Measurements from ENCODE around the gene NFIX. TPM values are rescaled to one million over a fixed set of nuclear protein-coding genes. Genes with fewer than 3 reads are reported as not detected.
"Not testable (repeated sequence)": the region's sequence is repeated elsewhere in the genome, so short reads cannot be mapped to it uniquely, and the experiment has no call there.

The NFIX gene
- total RNA-seq, 2 donors from 2014 or later = 0.31 to 0.89 TPM

DNA sequence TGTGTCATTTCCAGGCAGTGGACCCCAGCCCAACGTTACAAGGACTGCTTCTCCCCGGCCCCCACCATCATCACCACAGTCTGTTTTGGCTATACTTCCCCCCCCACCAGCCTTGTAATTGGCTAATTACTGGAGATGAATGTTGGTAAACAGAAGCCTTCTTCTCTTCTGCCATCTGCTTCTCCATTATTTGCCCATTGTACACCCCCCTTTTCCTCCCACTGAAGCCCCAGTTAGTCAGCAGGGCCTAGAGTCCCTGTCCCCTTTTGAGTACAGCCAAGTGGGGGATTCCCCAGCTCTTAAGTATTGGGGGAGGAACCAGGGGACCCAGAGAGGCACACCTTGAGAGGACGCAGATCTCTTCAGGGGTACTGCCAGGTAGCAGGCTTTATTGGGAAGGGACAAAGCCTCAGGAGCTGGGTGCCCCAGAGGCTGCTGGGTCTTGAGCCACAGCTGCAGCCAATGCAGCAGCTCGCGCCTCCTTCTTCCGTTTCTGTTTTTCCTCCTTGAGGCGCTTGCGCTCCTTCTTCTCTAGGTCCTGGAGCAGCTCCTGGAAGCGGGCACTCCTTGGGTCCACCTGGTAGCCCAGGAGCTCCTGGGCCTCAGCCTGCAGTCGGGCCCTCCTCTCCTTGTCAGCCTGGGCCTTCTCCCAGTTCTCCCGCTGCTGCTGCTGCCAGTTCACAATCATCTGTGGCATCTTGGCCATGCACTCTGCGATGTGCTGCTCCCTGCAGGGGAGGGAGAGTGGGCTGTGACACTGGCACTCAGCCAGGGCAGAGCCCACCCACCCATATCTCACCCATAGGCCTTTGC lies 41.3 kb upstream of the NFIX start:
- Mint-ChIP-seq H3K9me3 (no peaks in the 10 kb centered on the region), H3K4me1 (ENCODE audit: low read depth in 2 of 2) (peaks cover 30 to 35% of the 10 kb centered on the region in 2 donors), H3K36me3 (peaks cover 6% of the 10 kb centered on the region), H3K27ac (peak overlapping the region; percentile 74 to 89), H3K27me3 (no peaks in the 10 kb centered on the region), H3K4me3 (peak overlapping the region; percentile 82)
- no peak for ATAC-seq
- no peak for DNase-seq (ENCODE audit: low spot score)

DNA sequence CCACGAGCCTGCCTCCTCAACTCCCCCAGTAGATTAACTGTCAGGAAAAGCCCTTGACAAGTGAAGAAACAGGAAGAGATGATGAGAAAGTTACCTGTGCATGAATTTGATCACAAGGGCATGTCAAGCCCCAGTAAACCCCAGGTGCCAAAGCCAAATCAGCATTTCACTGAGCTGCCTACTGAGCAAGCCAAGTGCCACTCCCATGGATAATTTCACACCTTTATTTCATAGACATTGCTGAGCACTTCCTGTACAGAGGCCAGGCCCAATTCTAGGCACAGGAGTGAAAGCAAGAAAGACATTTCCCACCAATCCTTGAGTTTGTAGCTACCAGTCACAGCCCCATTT lies 40.7 kb upstream of the NFIX start:
- Mint-ChIP-seq H3K27ac (peak overlapping the region; percentile 74 to 89), H3K9me3 (no peaks in the 10 kb centered on the region), H3K4me1 (ENCODE audit: low read depth in 2 of 2) (peaks cover 30 to 35% of the 10 kb centered on the region in 2 donors), H3K36me3 (peaks cover 5% of the 10 kb centered on the region), H3K27me3 (no peaks in the 10 kb centered on the region), H3K4me3 (peak overlapping the region; percentile 82)
- no peak for DNase-seq (ENCODE audit: low spot score)
- no peak for ATAC-seq

DNA sequence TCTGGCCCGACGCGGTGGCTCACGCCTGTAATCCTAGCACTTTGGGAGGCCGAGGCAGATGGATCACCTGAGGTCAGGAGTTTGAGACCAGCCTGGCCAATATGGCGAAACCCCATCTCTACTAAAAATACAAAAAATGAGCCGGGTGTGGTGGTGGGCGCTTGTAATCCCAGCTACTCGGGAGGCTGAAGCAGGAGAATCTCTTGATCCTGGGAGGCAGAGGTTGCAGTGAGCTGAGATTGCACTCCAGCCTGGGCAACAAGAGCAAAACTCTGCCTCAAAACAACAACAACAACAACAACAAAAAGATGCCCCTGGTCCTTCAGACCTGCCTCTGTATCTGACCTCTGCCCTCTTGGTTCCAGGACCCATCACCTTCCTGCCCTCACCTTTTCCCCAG lies 39.7 kb upstream of the NFIX start:
- H3K9me3 Mint-ChIP-seq; H3K27me3 Mint-ChIP-seq; DNase-seq (ENCODE audit: low spot score); ATAC-seq; H3K36me3 Mint-ChIP-seq: not testable (repeated sequence)
- peak overlapping the region; percentile 74 to 89 for H3K27ac Mint-ChIP-seq
- H3K4me3 Mint-ChIP-seq = peak overlapping the region; percentile 82
- H3K4me1 Mint-ChIP-seq (ENCODE audit: low read depth in 2 of 2) = peaks cover 25 to 30% of the 10 kb centered on the region in 2 donors

DNA sequence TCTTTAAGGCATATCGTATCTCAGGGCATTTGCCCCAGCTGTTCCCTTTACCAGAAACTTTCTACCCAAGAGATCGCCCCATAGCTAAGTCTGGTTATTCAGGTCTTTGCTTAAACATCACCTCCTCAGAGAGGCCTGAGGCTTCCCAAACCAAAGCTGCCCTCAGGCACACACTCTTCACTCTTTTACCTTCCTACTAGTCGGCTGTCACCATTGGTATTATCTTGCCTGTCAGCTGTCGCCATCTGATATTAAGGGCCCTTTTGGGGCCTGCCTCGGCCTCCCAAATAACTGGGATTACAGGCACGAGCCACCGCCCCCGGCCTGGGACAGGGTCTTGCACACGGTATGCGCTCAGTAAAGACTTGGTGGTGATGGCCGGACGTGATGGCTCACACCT lies 39.3 kb upstream of the NFIX start:
- Mint-ChIP-seq H3K9me3 (no peaks in the 10 kb centered on the region), H3K27ac (peak overlapping the region; percentile 74 to 89), H3K4me1 (ENCODE audit: low read depth in 2 of 2) (peaks cover 25 to 30% of the 10 kb centered on the region in 2 donors), H3K27me3 (no peaks in the 10 kb centered on the region), H3K4me3 (peak overlapping the region; percentile 82), H3K36me3 (no peaks in the 10 kb centered on the region)
- no peak for DNase-seq (ENCODE audit: low spot score)
- no peak for ATAC-seq

DNA sequence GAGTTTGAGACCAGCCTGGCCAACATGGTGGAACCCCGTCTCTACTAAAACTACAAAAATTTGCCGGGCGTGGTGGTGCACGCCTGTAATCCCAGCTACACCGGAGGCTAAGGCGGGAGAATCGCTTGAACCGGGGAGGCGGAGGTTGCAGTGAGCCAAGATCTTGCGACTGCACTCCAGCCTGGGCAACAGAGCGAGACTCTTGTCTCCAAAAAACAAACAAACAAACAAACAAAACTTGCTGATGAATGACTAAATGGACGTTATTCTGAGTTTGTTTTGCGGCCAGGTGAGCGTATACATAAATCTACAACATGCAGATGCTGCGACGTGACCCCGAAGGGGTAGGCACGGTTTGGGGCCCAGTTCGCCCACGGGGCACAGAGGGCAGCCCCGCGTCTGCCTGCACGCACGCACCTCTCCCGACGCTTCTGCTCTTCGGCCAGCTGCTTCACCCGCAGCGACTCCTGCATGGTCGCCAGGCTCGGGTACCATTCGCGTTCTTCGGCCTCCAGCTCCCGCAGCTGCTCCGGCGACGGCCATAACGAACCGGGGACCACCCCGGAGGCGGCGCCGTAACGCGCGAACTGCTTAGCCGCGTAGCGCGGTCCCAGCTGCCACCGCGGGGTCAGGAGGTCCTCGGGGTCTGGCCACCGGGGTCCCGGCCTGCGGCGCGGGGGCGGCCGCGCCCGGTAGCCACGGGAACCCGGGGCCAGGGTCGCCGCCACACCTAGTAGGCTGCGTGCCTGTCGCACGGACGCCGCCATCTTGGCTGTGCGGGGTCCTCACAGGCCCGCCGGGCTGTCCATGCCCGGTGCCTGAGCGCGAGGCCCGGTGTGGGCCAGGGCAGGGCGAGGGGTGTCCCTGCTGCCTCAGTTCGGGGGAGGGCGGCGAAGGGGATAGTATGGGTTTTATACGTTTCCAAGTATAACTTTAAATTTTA lies 38.6 kb upstream of the NFIX start, which contains the start of gene GADD45GIP1:
Gene GADD45GIP1, minus strand, starts transcription at position 778 of the 943 bp plus-strand sequence. Its CDS starts 11 bp downstream, at position 767.
- H3K27me3 Mint-ChIP-seq = no peaks in the 10 kb centered on the region
- ATAC-seq (peak; percentile 97), DNase-seq (ENCODE audit: low spot score) (peak; percentile 88)
- H3K4me3 Mint-ChIP-seq = peak within 1 kb of the TSS; percentile 82
- H3K36me3 Mint-ChIP-seq = no peaks in the 10 kb centered on the region
- no peaks in the 10 kb centered on the region for H3K9me3 Mint-ChIP-seq
- H3K4me1 Mint-ChIP-seq (ENCODE audit: low read depth in 2 of 2) = peaks cover 24 to 30% of the 10 kb centered on the region in 2 donors
- H3K27ac Mint-ChIP-seq = peak within 1 kb of the TSS; percentile 79 to 89

DNA sequence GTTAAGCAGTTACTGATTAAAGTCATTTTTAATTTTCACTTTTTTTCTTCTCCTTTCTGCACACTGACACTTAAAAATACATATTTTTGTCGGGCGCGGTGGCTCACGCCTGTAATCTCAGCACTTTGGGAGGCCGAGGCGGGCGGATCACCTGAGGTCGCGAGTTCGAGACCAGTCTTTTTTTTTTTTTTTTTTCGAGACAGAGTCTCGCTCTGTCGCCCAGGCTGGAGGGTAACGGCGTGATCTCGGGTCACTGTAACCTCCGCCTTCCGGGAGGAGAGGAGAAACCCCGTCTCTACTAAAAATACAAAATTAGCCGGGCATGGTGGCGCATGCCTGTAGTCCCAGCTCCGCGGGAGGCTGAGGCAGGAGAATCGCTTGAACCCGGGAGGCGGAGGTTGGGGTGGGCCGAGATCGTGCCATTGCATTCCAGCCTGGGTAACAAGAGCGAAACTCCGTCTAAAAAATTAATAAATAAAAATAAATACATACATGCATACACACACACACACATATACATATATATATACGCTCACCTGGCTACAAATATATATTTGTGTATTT lies 37.8 kb upstream of the NFIX start:
- peak overlapping the region; percentile 79 to 89 for H3K27ac Mint-ChIP-seq

DNA sequence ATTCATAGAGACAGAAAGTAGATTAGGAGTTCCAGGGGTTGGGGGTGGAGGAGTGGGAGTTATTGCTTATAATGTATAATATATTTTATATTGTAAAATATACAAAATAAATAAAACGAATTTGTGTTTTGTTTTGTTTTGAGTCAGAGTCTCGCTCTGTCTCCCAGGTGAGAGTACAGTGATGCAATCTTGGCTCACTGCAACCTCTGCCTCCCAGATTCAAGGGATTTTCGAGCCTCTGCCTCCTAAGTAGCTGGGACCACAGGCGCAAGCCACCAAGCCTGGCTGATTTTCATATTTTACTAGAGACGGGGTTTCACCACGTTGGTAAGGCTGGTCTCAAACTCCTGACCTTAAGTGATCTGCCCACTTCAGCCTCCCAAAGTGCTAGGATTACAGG lies 35.8 kb upstream of the NFIX start:
- ATAC-seq = no peak
- H3K27ac Mint-ChIP-seq = no peak overlapping the region
- H3K27me3 Mint-ChIP-seq = peaks cover 0 to 7% of the 10 kb centered on the region in 2 donors
- DNase-seq (ENCODE audit: low spot score) = no peak
- H3K4me1 Mint-ChIP-seq (ENCODE audit: low read depth in 2 of 2) = peaks cover 16 to 21% of the 10 kb centered on the region in 2 donors
- H3K36me3 Mint-ChIP-seq = no peaks in the 10 kb centered on the region
- no peak overlapping the region for H3K4me3 Mint-ChIP-seq
- no peaks in the 10 kb centered on the region for H3K9me3 Mint-ChIP-seq

More for the DNA sequence above, 37.8 kb upstream of the NFIX start:
- not testable (repeated sequence) for H3K9me3 Mint-ChIP-seq; DNase-seq (ENCODE audit: low spot score); H3K27me3 Mint-ChIP-seq; H3K36me3 Mint-ChIP-seq
- Mint-ChIP-seq H3K4me3 (peak overlapping the region; percentile 82), H3K4me1 (ENCODE audit: low read depth in 2 of 2) (peaks cover 22 to 30% of the 10 kb centered on the region in 2 donors)
- peak in 1 of 2 donors; percentile 18 for ATAC-seq

DNA sequence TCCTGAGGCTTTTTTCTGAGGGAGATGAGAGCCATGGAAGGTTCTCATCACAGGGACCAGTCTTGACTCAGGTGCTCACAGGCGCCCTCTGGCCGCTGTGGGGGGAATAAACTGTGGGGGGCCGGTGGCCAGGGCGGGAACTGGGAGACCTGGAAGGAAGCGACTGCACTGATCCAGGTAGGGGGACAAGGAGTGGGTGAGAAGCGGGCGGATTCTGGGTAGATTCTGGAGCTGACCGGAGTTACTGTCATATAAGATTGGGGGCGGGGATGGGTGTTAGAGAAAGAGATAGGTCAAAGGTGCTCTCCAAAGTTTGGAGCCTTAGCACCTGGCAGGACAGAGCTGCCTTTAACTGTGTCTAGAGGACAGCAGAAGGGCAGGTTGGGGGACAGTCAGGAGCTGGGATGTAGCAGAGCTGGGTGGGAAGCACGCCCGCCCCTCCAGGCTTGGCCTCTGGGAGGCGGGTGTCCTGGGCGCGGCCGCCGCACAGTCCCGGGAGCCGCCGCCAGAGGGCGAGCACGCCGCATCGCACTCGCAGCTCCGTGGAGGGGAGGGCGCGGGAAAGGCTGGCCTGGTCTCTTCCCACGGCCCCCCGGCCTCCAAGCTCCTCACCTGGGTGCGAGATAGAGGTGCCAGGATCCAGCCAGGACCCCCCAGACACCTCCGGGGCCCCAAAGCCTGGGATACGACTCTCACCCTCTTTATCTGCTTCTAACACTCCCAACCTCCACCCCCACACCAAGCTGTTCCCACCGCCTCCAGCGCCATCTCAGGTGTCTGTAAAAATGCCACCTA lies 30.1 kb upstream of the NFIX start:
- Mint-ChIP-seq H3K4me1 (ENCODE audit: low read depth in 2 of 2) (peaks cover 7 to 8% of the 10 kb centered on the region in 2 donors), H3K36me3 (no peaks in the 10 kb centered on the region), H3K9me3 (no peaks in the 10 kb centered on the region), H3K27me3 (peaks cover 1 to 7% of the 10 kb centered on the region in 2 donors), H3K27ac (peak overlapping the region; percentile 59 to 85), H3K4me3 (peak overlapping the region; percentile 87)
- ATAC-seq (peak; percentile 97), DNase-seq (ENCODE audit: low spot score) (peak; percentile 82)

DNA sequence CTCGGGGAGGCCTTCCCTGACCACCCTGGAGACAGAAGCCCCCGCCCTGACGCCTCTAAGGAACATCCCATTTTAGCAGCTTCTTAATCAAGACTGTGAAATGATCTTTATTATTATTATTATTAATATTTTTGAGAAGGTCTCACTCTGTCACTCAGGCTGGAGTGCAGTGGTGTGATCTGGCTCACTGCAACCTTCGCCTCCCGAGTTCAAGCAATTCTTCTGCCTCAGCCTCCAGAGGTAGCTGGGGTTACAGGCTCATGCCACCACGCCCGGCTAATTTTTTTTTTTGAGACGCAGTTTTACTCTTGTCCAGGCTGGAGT lies 29.5 kb upstream of the NFIX start:
- ATAC-seq (no peak), DNase-seq (ENCODE audit: low spot score) (no peak)
- Mint-ChIP-seq H3K4me3 (peak overlapping the region; percentile 87), H3K27ac (no peak overlapping the region), H3K36me3 (no peaks in the 10 kb centered on the region), H3K9me3 (no peaks in the 10 kb centered on the region), H3K27me3 (peaks cover 3 to 7% of the 10 kb centered on the region in 2 donors), H3K4me1 (ENCODE audit: low read depth in 2 of 2) (peaks cover 7 to 14% of the 10 kb centered on the region in 2 donors)

DNA sequence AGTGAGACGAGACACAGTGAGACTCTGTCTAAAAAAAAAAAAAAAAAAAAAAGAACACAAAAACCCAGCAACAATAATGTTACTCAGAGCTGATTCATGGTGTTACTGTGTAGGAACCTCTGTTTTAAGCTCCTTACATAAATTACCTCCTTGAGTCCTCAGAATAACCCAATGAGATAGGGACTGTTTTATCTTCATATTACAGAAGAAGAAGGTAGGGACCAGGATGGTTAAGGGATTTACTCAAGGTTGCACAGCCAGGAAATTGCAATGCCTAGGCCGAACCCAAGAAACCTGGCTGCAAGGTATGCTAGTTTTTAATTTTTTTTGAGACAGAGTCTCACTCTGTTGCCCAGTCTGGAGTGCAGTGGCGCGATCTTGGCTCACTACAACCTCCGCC lies 27.4 kb upstream of the NFIX start:
- peaks cover 7 to 14% of the 10 kb centered on the region in 2 donors for H3K4me1 Mint-ChIP-seq (ENCODE audit: low read depth in 2 of 2)
- ATAC-seq (no peak), DNase-seq (ENCODE audit: low spot score) (no peak)
- peaks cover 3 to 7% of the 10 kb centered on the region in 2 donors for H3K27me3 Mint-ChIP-seq
- H3K27ac Mint-ChIP-seq = no peak overlapping the region
- H3K4me3 Mint-ChIP-seq = no peak overlapping the region
- no peaks in the 10 kb centered on the region for H3K36me3 Mint-ChIP-seq
- H3K9me3 Mint-ChIP-seq = no peaks in the 10 kb centered on the region

DNA sequence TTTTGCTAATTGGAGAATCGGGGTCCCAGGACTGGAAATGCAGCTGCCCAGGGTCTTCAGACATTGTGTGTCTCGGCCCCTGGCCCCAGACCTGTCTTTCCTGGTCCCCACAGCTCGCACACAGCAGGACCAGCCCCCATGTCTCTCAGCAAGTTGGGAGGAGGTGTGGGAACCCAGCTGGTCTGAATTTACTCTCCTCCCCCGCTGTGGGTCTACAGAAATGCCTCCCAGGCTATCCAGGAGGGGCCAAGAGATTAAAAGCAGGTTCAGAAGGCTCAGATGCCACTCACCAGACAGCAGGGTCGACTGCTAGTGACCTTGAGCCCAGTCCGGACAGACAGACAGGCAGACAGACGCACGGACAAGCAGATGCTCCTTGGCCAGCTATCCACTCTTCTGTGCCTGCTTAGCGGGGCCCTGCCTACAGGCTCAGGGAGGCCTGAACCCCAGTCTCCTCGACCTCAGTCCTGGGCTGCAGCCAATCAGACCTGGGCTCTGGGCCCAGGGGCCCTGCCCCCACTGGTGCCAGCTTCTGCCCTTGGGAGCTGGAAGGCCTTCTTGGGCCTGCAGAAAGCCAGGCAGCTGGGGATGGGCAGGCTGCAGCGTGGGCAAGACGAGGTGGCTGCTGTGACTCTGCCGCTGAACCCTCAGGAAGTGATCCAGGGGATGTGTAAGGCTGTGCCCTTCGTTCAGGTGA lies 25.8 kb upstream of the NFIX start, which contains the start of gene DAND5:
Gene DAND5, plus strand, starts transcription at position 285 of the 697 bp plus-strand sequence. Its CDS starts 85 bp downstream, at position 370.
- Mint-ChIP-seq H3K27ac (no peak within 1 kb of the TSS), H3K27me3 (peaks cover 0 to 3% of the 10 kb centered on the region in 2 donors), H3K36me3 (no peaks in the 10 kb centered on the region), H3K4me3 (no peak within 1 kb of the TSS), H3K4me1 (ENCODE audit: low read depth in 2 of 2) (peaks cover 7 to 14% of the 10 kb centered on the region in 2 donors), H3K9me3 (no peaks in the 10 kb centered on the region)
- no peak for DNase-seq (ENCODE audit: low spot score)
- no peak for ATAC-seq

DNA sequence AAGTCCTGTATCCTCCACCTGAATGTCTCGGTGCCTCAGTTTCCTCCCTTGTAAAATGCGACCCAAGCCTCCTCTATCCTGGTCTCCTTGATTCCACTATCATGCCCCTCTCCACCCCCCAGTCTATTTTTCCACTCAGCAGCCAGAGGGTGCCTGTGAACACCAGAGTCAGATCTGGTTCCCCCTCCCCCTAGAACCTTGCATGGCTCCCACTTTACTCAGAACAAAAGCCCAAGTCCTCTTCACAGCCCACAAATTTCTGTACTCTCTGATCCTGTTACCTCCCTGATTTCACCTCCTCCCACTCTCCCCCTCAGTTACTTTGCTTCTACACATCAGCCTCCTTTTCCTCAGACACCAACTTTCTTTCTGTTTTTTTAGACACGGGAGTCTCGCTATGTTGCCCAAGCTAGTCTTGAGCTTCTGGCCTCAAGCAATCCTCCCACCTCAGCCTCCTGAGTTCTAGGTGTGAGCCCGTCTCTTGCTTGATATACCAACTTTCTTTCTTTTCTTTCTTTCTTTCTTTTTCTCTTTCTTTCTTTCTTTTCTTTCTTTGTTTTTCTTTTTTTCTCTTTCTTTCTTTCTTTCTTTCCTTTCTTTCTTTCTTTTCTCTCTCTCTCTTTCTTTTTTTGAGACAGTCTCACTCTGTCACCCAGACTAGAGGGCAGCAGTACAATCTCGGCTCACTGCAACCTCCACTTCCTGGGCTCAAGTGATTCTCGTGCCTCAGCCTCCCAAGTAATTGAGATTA lies 25.0 kb upstream of the NFIX start:
- Mint-ChIP-seq H3K9me3 (no peaks in the 10 kb centered on the region), H3K27me3 (peaks cover 0 to 3% of the 10 kb centered on the region in 2 donors), H3K4me1 (ENCODE audit: low read depth in 2 of 2) (peaks cover 2 to 8% of the 10 kb centered on the region in 2 donors), H3K36me3 (no peaks in the 10 kb centered on the region), H3K27ac (no peak overlapping the region), H3K4me3 (no peak overlapping the region)
- DNase-seq (ENCODE audit: low spot score) = no peak
- ATAC-seq = no peak

Data from natural killer cell treated with Interleukin-12 subunit alpha and Interleukin-12 subunit beta and Interleukin-15 and Interleukin-18, amount 100 ng/mL, for 72 hours (primary cell).